Right atrium auricular region (tissue), 2 donors: ENCODE data around the gene MAN2C1. TPM values are rescaled to one million over a fixed set of nuclear protein-coding genes. Genes with fewer than 3 reads are reported as not detected.

ENCODE experiments used
- DNase-seq: peaks from one replicate; pipeline ENCODE4 v3.0.0-alpha.2; 2019; ENCODE audit warnings: low spot score
- H3K27ac ChIP-seq, 2 donors: fragments of 200-600 bp; sonication (generic); 1 replicate in 1 of 2; 2 replicates in 1 of 2; pipeline ENCODE4 v1.5.1; 2016 to 2019
- H3K27me3 ChIP-seq, 2 donors: fragments of 200-600 bp; sonication (generic); one replicate each; pipeline versions ENCODE4 v1.5.1 to v1.6.0; 2017 to 2019
- H3K36me3 ChIP-seq: fragments of 200-600 bp; sonication (generic); one replicate; pipeline ENCODE4 v1.5.1; 2016
- H3K4me1 ChIP-seq, 2 donors: fragments of 200-600 bp; sonication (generic); one replicate each; pipeline versions ENCODE4 v1.5.1 to v1.6.0; 2017 to 2019
- H3K4me3 ChIP-seq, 2 donors: fragments of 200-600 bp; sonication (generic); 1 replicate in 1 of 2; 2 replicates in 1 of 2; pipeline ENCODE4 v1.5.1; 2017 to 2019; ENCODE audit warnings: mild to moderate bottlenecking in 1 of 2, moderate library complexity in 1 of 2
- H3K9me3 ChIP-seq, 2 donors: fragments of 200-600 bp; sonication (generic); one replicate each; pipeline ENCODE4 v1.5.1; 2019
- CTCF ChIP-seq, 2 donors: fragments of 200-600 bp; sonication (generic); IDR thresholded peaks; one replicate each; pipeline ENCODE4 v1.5.1; 2019; ENCODE audit warnings: antibody characterized with exemption in 2 of 2
- total RNA-seq, 2 donors: library from RNA; depleted of rRNA; stranded (reverse); fragments of >200 nt; gene quantifications; one replicate each; pipeline ENCODE4 v1.1.0, GENCODE V29; 2016

Gene MAN2C1
- total RNA-seq, 2 donors from 2014 or later: 63.2 to 81.8 TPM

- Histone ChIP-seq H3K36me3 (peaks cover 68% of the 10 kb centered on the region), H3K4me1 (peaks cover 0 to 21% of the 10 kb centered on the region in 2 donors)
- TF ChIP-seq CTCF (IDR thresholded peaks at IDR 0.05): no peak
These were observed 3.5 kb downstream of the MAN2C1 start for GRCh38 chr15:75364881-75365280.

GRCh38 chr15:75363786-75364185, 4.6 kb downstream of the MAN2C1 start:
- no peak for DNase-seq
- TF ChIP-seq CTCF (IDR thresholded peaks at IDR 0.05): no peak
- H3K4me3 ChIP-seq: no peak overlapping the region
- no peak overlapping the region for H3K27ac ChIP-seq
- peaks cover 0 to 10% of the 10 kb centered on the region in 2 donors for H3K4me1 ChIP-seq
- no peaks in the 10 kb centered on the region for H3K27me3 ChIP-seq
- peaks cover 79% of the 10 kb centered on the region for H3K36me3 ChIP-seq
- no peaks in the 10 kb centered on the region for H3K9me3 ChIP-seq

More at GRCh38 chr15:75364881-75365280, 3.5 kb downstream of the MAN2C1 start:
- no peak for DNase-seq
- no peak overlapping the region for H3K4me3 ChIP-seq
- no peak overlapping the region for H3K27ac ChIP-seq
- no peaks in the 10 kb centered on the region for H3K27me3 ChIP-seq
- no peaks in the 10 kb centered on the region for H3K9me3 ChIP-seq

- Histone ChIP-seq H3K4me1 (peaks cover 0 to 8% of the 10 kb centered on the region in 2 donors), H3K9me3 (no peaks in the 10 kb centered on the region), H3K36me3 (peaks cover 89% of the 10 kb centered on the region), H3K4me3 (no peak overlapping the region), H3K27ac (no peak overlapping the region), H3K27me3 (no peaks in the 10 kb centered on the region)
- TF ChIP-seq CTCF (IDR thresholded peaks at IDR 0.05): no peak
- no peak for DNase-seq
These were observed 5.7 kb downstream of the MAN2C1 start for GRCh38 chr15:75362642-75363249.

- TF ChIP-seq CTCF (IDR thresholded peaks at IDR 0.05): no peak
- no peaks in the 10 kb centered on the region for H3K27me3 ChIP-seq
- DNase-seq: no peak
- no peak overlapping the region for H3K27ac ChIP-seq
- H3K4me3 ChIP-seq: no peak overlapping the region
- H3K36me3 ChIP-seq: peaks cover 88% of the 10 kb centered on the region
- peaks cover 0 to 1% of the 10 kb centered on the region in 2 donors for H3K4me1 ChIP-seq
- H3K9me3 ChIP-seq: no peaks in the 10 kb centered on the region
These were observed 6.3 kb downstream of the MAN2C1 start for GRCh38 chr15:75361989-75362641.

GRCh38 chr15:75361361-75361988, 6.9 kb downstream of the MAN2C1 start:
- Histone ChIP-seq H3K9me3 (no peaks in the 10 kb centered on the region), H3K36me3 (peaks cover 88% of the 10 kb centered on the region), H3K27me3 (no peaks in the 10 kb centered on the region), H3K4me3 (no peak overlapping the region), H3K27ac (no peak overlapping the region), H3K4me1 (no peaks in the 10 kb centered on the region)
- no peak for TF ChIP-seq CTCF (IDR thresholded peaks at IDR 0.05)
- no peak for DNase-seq
